NT2/D1 (cell line): ENCODE measurements around the gene CHCHD6.

ENCODE experiments used
- YY1 ChIP-seq: IDR thresholded peaks from 2 replicates; pipeline ENCODE4 v1.6.1; 2011; ENCODE audit not compliant: insufficient read length, insufficient read depth
- ZNF274 ChIP-seq: IDR thresholded peaks from 2 replicates; pipeline ENCODE4 v1.6.1; 2011; ENCODE audit warnings: mild to moderate bottlenecking, low read depth, low read length

DNA sequence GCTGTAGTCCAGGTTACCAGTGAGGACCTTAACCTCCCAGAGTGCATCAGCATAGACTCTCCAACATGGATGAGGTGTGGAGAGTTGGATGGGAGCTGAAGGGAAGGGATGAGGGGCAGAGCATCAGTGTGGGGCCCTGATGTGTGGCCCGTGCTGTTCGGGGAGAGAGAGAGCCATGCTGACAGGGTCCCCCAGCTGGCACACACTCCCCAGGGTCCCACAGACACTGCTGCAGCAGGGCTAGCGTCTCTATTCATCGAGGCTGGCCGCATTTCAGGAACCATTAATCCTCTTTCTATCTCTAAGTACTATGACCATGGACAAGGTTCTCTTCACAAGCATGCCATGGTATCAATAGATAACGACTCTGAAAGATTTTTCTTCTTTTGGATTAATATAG lies 192.9 kb downstream of the CHCHD6 start:
- no peak for TF ChIP-seq ZNF274
- TF ChIP-seq YY1, result no peak
